Testis (tissue), 3 donors: ENCODE data around the gene TBC1D1. TPM values are rescaled to one million over a fixed set of nuclear protein-coding genes. Genes with fewer than 3 reads are reported as not detected.

ENCODE experiments used
- DNase-seq: peaks from one replicate; pipeline ENCODE4 v3.0.0-alpha.2; 2019
- H3K27ac ChIP-seq, 2 donors: fragments of 200-600 bp; sonication (generic); one replicate each; pipeline ENCODE4 v1.5.1; 2019
- H3K27me3 ChIP-seq: fragments of 200-600 bp; sonication (generic); one replicate; pipeline ENCODE4 v1.5.1; 2019
- H3K36me3 ChIP-seq: fragments of 200-600 bp; sonication (generic); one replicate; pipeline ENCODE4 v1.5.1; 2017; ENCODE audit warnings: low read depth; ENCODE audit errors: missing control alignments
- H3K4me1 ChIP-seq: fragments of 200-600 bp; sonication (generic); one replicate; pipeline ENCODE4 v1.5.1; 2019
- H3K4me3 ChIP-seq, 2 donors: fragments of 200-600 bp; sonication (generic); one replicate each; pipeline ENCODE4 v1.5.1; 2017 to 2019
- H3K9me3 ChIP-seq: fragments of 200-600 bp; sonication (generic); one replicate; pipeline ENCODE4 v1.5.1; 2017
- POLR2A ChIP-seq: fragments of 450-650 bp; IDR thresholded peaks from one replicate; pipeline ENCODE4 v1.6.1; 2017; ENCODE audit warnings: antibody characterized with exemption, mild to moderate bottlenecking, moderate library complexity
- WGBS, 2 donors: methylation state at CpG; one replicate each; pipeline ENCODE4 v1.1.5; 2018; 5-methylcytosine and 5-hydroxymethylcytosine counted together
- intact Hi-C: fragments of 100-400 bp; cut with DNase I; formaldehyde crosslinking; loops from one replicate; pipeline ENCODE4 v1.15.1; 2023; ENCODE audit warnings: low total_unique reads
- polyA plus RNA-seq: library from polyadenylated mRNA; stranded (reverse); fragments of 350-450 nt; fragmentation: Illumina TruSeq; extraction: RNeasy Lipid Tissue Mini Kit (QIAGEN cat#74804); gene quantifications from one replicate; pipeline ENCODE4 v1.2.3, GENCODE V29; 2014; ENCODE audit warnings: low read depth, low replicate concordance; ENCODE audit not compliant: insufficient read depth
- total RNA-seq, 2 donors: library from RNA; depleted of rRNA; stranded (reverse); fragments of >200 nt; gene quantifications; one replicate each; pipeline ENCODE4 v1.2.3, GENCODE V29; 2016
- TF ChIP-seq, protein P1 (sequence below), 3 experiments: fragments of 450-650 bp in 2 of 3; fragments of 200-600 bp in 1 of 3; sonication (generic) in 1 of 3; IDR thresholded peaks; one replicate each; pipeline ENCODE4 v1.5.1; 2016 to 2019; ENCODE audit warnings: antibody characterized with exemption in 3 of 3, mild to moderate bottlenecking in 2 of 3, moderate library complexity in 1 of 3

The TBC1D1 gene
- total and polyA plus RNA-seq, 3 donors from 2014 or later: 130 to 208 (median 167) TPM

GRCh38 chr4:38050560-38051350, 159.9 kb downstream of the TBC1D1 start:
- Histone ChIP-seq H3K36me3 (no peaks in the 10 kb centered on the region), H3K27ac (no peak overlapping the region), H3K27me3 (no peaks in the 10 kb centered on the region), H3K4me3 (no peak overlapping the region), H3K4me1 (peaks cover 8% of the 10 kb centered on the region), H3K9me3 (no peaks in the 10 kb centered on the region)
- no peak for DNase-seq
- TF ChIP-seq POLR2A: no peak
- TF ChIP-seq, protein P1, sequence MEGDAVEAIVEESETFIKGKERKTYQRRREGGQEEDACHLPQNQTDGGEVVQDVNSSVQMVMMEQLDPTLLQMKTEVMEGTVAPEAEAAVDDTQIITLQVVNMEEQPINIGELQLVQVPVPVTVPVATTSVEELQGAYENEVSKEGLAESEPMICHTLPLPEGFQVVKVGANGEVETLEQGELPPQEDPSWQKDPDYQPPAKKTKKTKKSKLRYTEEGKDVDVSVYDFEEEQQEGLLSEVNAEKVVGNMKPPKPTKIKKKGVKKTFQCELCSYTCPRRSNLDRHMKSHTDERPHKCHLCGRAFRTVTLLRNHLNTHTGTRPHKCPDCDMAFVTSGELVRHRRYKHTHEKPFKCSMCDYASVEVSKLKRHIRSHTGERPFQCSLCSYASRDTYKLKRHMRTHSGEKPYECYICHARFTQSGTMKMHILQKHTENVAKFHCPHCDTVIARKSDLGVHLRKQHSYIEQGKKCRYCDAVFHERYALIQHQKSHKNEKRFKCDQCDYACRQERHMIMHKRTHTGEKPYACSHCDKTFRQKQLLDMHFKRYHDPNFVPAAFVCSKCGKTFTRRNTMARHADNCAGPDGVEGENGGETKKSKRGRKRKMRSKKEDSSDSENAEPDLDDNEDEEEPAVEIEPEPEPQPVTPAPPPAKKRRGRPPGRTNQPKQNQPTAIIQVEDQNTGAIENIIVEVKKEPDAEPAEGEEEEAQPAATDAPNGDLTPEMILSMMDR (IDR thresholded peaks at IDR 0.05): no peak
- WGBS, 2 donors: 55 to 65% methylated on average over 10 of the region's 10 CpGs
- intact Hi-C loops: no loop called here

GRCh38 chr4:38055566-38055965, 164.7 kb downstream of the TBC1D1 start:
- no peaks in the 10 kb centered on the region for H3K36me3 ChIP-seq
- intact Hi-C loops: no loop called here
- 61 to 69% methylated on average over 7 to 8 of the region's 8 CpGs for WGBS, 2 donors

DNA sequence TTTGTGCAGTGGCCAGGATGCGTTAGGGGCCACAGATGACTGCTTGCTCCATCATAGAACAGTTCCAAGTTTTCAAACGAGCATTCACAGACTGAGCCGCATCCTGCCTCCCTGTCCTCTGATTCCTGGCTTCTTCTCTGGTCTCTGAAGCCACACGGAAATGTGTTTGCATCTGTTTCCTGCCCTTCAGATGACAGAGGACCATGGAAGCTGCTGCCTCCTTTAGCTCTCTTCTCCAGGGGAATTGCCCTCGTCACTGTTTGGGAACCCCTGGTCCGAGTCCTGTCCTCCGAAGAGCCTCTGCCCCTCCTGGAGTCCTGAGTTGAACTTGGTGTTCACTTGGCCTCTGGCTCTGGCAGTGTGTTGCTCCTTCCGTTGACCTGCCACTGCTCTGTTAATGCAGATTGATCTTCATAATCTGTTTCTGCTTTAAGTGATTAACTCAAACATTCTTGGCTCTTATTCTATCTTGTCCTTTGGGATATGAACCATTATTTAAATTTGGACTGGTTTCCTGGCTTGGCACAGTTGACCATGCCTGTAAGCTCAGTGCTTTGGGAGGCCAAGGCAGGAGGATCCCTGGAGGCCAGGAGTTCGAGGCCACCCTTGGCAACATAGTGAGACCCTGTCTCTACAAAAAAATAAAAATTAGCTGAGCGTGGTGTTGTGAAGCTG, 165.3 kb downstream of the TBC1D1 start:
- no peak overlapping the region for H3K4me3 ChIP-seq
- no peaks in the 10 kb centered on the region for H3K36me3 ChIP-seq
- H3K27me3 ChIP-seq: no peaks in the 10 kb centered on the region
- no peak for DNase-seq
- TF ChIP-seq, protein P1 (IDR thresholded peaks at IDR 0.05): no peak
- TF ChIP-seq POLR2A: no peak
- peaks cover 8% of the 10 kb centered on the region for H3K4me1 ChIP-seq
- H3K27ac ChIP-seq: no peak overlapping the region
- no peaks in the 10 kb centered on the region for H3K9me3 ChIP-seq
- WGBS, 2 donors: 54 to 70% methylated on average over 9 to 10 of the region's 10 CpGs
- intact Hi-C loops: no loop called here

More at GRCh38 chr4:38055566-38055965, 164.7 kb downstream of the TBC1D1 start:
- DNase-seq: no peak
- Histone ChIP-seq H3K27ac (no peak overlapping the region), H3K4me3 (peak overlapping the region in 1 of 2 donors; percentile 39), H3K27me3 (no peaks in the 10 kb centered on the region), H3K9me3 (no peaks in the 10 kb centered on the region), H3K4me1 (peaks cover 8% of the 10 kb centered on the region)
- TF ChIP-seq POLR2A: no peak
- TF ChIP-seq, protein P1 (IDR thresholded peaks at IDR 0.05): no peak

DNA sequence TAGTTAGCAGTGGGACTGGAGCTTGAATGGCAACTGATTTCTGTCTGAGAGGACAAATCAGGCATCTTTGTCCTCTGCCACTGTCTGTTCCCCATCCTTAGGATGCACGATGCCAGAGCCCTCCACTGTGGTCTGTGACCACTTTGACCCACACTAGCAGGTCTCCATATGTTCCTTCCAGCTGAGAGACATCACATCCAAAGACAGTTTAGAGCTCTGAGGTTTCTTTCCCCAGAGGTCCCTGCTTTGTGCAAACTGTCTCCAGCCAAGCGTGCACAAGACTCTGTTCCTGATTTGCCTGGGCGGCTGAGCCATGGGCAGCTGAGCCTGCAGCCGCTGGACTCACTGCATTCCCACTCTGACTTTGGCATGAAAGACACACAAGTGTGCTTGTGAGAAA, 167.3 kb downstream of the TBC1D1 start:
- H3K27ac ChIP-seq: no peak overlapping the region
- no peaks in the 10 kb centered on the region for H3K4me1 ChIP-seq
- H3K9me3 ChIP-seq: no peaks in the 10 kb centered on the region
- H3K36me3 ChIP-seq: no peaks in the 10 kb centered on the region
- no peak for TF ChIP-seq POLR2A
- TF ChIP-seq, protein P1 (IDR thresholded peaks at IDR 0.05): no peak
- H3K4me3 ChIP-seq: no peak overlapping the region
- intact Hi-C loops: no loop called here
- 79 to 80% methylated on average over 4 of the region's 4 CpGs for WGBS, 2 donors
- no peak for DNase-seq
- no peaks in the 10 kb centered on the region for H3K27me3 ChIP-seq
